Keratinocyte (primary cell): ENCODE results near the gene PLA2G6.

ENCODE experiments used
- CTCF ChIP-seq, 3 experiments: IDR thresholded peaks in 1 of 3; conservative IDR thresholded peaks in 1 of 3; optimal IDR thresholded peaks in 1 of 3; 2 replicates in 2 of 3; 3 replicates in 1 of 3; pipeline versions ENCODE3 to v1.5.1; 2011; ENCODE audit warnings: low read length in 3 of 3, mild to moderate bottlenecking in 3 of 3, moderate library complexity in 2 of 3, control low read depth in 1 of 3, inconsistent platforms in 1 of 3; ENCODE audit not compliant: insufficient read depth in 2 of 3; ENCODE audit errors: extremely low read depth in 1 of 3
- EZH2 ChIP-seq: IDR thresholded peaks from one replicate; pipeline ENCODE4 v1.6.1; 2012; ENCODE audit warnings: inconsistent platforms, mild to moderate bottlenecking, low read length, moderate library complexity

GRCh38 chr22:38169116-38169515 lies 12.5 kb downstream of the PLA2G6 start:
- TF ChIP-seq EZH2 (no peak), CTCF (optimal IDR thresholded peaks at IDR 0.05 in 1 of 3, IDR thresholded peaks at IDR 0.05 in 1 of 3, conservative IDR thresholded peaks at IDR 0.05 in 1 of 3; ENCODE audit: extremely low read depth in 1 of 3, insufficient read depth in 2 of 3, low read length in 3 of 3) (no peak)
